ENCODE measurements around the gene CFAP45.

The CFAP45 gene

GRCh38 chr1:159855709-159856108, 44.3 kb downstream of the CFAP45 start:
- no peak overlapping the region for H3K4me3 ChIP-seq (ENCODE audit: low read depth, low read length)

GRCh38 chr1:159854693-159855192, 45.2 kb downstream of the CFAP45 start:
- TF ChIP-seq, protein P1, sequence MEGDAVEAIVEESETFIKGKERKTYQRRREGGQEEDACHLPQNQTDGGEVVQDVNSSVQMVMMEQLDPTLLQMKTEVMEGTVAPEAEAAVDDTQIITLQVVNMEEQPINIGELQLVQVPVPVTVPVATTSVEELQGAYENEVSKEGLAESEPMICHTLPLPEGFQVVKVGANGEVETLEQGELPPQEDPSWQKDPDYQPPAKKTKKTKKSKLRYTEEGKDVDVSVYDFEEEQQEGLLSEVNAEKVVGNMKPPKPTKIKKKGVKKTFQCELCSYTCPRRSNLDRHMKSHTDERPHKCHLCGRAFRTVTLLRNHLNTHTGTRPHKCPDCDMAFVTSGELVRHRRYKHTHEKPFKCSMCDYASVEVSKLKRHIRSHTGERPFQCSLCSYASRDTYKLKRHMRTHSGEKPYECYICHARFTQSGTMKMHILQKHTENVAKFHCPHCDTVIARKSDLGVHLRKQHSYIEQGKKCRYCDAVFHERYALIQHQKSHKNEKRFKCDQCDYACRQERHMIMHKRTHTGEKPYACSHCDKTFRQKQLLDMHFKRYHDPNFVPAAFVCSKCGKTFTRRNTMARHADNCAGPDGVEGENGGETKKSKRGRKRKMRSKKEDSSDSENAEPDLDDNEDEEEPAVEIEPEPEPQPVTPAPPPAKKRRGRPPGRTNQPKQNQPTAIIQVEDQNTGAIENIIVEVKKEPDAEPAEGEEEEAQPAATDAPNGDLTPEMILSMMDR (IDR thresholded peaks at IDR 0.05; ENCODE audit: borderline replicate concordance, insufficient read depth, low read depth, low read length): no peak
- H3K4me3 ChIP-seq (ENCODE audit: low read depth, low read length): peak overlapping the region; percentile 18

More at GRCh38 chr1:159855709-159856108, 44.3 kb downstream of the CFAP45 start:
- TF ChIP-seq, protein P1 (IDR thresholded peaks at IDR 0.05; ENCODE audit: borderline replicate concordance, insufficient read depth, low read depth, low read length): no peak

DNA sequence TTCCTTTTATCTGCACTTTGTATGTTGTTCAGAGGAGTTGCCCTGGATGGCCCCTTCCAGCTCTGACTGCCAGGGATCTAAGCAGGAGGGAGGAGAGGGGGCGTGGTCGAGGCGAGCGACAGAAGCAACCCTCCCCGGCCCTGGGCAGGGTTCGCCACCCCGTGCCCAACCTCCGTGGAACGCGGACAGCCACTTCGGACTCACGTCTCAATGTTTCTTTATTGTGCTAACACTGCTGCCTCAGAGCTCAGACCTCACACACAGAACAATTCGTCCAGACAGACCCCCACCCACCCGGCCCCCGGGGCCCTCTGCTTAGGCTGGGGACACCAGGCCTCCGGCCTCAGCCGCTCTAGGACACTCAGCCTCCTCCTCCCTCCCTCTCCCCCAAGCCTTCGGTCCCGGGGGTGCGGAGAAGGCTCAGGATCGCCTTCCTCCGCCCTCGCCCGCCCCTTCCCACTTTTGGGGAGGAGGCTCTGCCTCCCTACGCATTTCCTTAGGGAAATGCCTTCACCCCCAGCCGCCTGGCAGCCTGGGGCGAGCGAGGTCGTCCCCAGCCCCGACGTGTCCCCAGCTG, 45.8 kb downstream of the CFAP45 start:
- TF ChIP-seq, protein P1 (IDR thresholded peaks at IDR 0.05; ENCODE audit: borderline replicate concordance, insufficient read depth, low read depth, low read length): no peak
- peak overlapping the region; percentile 1 for H3K4me3 ChIP-seq (ENCODE audit: low read depth, low read length)

GRCh38 chr1:159853417-159854115, 46.4 kb downstream of the CFAP45 start:
- TF ChIP-seq, protein P1 (IDR thresholded peaks at IDR 0.05; ENCODE audit: borderline replicate concordance, insufficient read depth, low read depth, low read length): no peak
- no peak overlapping the region for H3K4me3 ChIP-seq (ENCODE audit: low read depth, low read length)

GRCh38 chr1:159851407-159851806, 48.6 kb downstream of the CFAP45 start:
- TF ChIP-seq, protein P1 (IDR thresholded peaks at IDR 0.05; ENCODE audit: borderline replicate concordance, insufficient read depth, low read depth, low read length): peak; percentile 22; the same call in 1 of the 2 replicates
- no peak overlapping the region for H3K4me3 ChIP-seq (ENCODE audit: low read depth, low read length)

GRCh38 chr1:159849626-159850366, 50.2 kb downstream of the CFAP45 start:
- TF ChIP-seq, protein P1 (IDR thresholded peaks at IDR 0.05; ENCODE audit: borderline replicate concordance, insufficient read depth, low read depth, low read length): no peak
- no peak overlapping the region for H3K4me3 ChIP-seq (ENCODE audit: low read depth, low read length)

Data from GM12875 (cell line).